Gastrocnemius medialis (tissue), 4 donors: ENCODE results near the gene TRMT10C. TPM values are rescaled to one million over a fixed set of nuclear protein-coding genes. Genes with fewer than 3 reads are reported as not detected.

Experiments used
- ATAC-seq, 2 donors: fragments of 150-250 bp; one replicate each; pipeline ENCODE4 v1.9.1; 2016
- DNase-seq, 2 donors: peaks; one replicate each; pipeline ENCODE4 v3.0.0-alpha.2; 2019
- H3K27ac ChIP-seq, 4 donors: fragments of 200-600 bp; sonication (generic); 1 replicate in 1 of 4; 2 replicates in 3 of 4; pipeline ENCODE4 v1.5.1; 2016 to 2018; ENCODE audit warnings: mild to moderate bottlenecking in 2 of 4, moderate library complexity in 1 of 4
- H3K27me3 ChIP-seq, 3 donors: fragments of 200-600 bp; sonication (generic) in 2 of 3; 1 replicate in 1 of 3; 2 replicates in 2 of 3; pipeline versions ENCODE4 v1.5.1 to v1.6.0; 2016 to 2019; ENCODE audit warnings: mild to moderate bottlenecking in 1 of 3, moderate library complexity in 1 of 3
- H3K36me3 ChIP-seq, 2 donors: fragments of 200-600 bp; sonication (generic) in 1 of 2; one replicate each; pipeline ENCODE4 v1.5.1; 2017 to 2018
- H3K4me1 ChIP-seq, 2 donors: fragments of 200-600 bp; sonication (generic) in 1 of 2; one replicate each; pipeline ENCODE4 v1.5.1; 2016 to 2017; ENCODE audit warnings: mild to moderate bottlenecking in 2 of 2
- H3K4me3 ChIP-seq, 4 donors: fragments of 200-600 bp; sonication (generic) in 3 of 4; 1 replicate in 1 of 4; 2 replicates in 3 of 4; pipeline ENCODE4 v1.5.1; 2016 to 2019; ENCODE audit warnings: mild to moderate bottlenecking in 2 of 4
- H3K9me3 ChIP-seq, 3 donors: fragments of 200-600 bp; sonication (generic) in 2 of 3; 1 replicate in 1 of 3; 2 replicates in 2 of 3; pipeline ENCODE4 v1.5.1; 2016 to 2019
- POLR2A ChIP-seq, 2 donors: fragments of 450-650 bp; IDR thresholded peaks; one replicate each; pipeline ENCODE4 v1.6.1; 2017; ENCODE audit warnings: antibody characterized with exemption in 2 of 2, mild to moderate bottlenecking in 2 of 2, moderate library complexity in 2 of 2
- in situ Hi-C, 4 donors: fragments of 200-750 bp; cut with MboI; loops; one replicate each; pipeline versions ENCODE4 v1.15.0 to v1.8.0; 2017; ENCODE audit warnings: low sequenced_read_pairs in 4 of 4
- intact Hi-C: fragments of 100-400 bp; cut with DNase I; formaldehyde crosslinking; loops from one replicate; pipeline ENCODE4 v1.15.1; 2023; ENCODE audit warnings: low total_unique reads
- total RNA-seq, 4 donors: library from RNA; depleted of rRNA; stranded (reverse); fragments of >200 nt; gene quantifications; one replicate each; pipeline versions ENCODE4 v1.1.0 to v1.2.3, GENCODE V29; 2016
- TF ChIP-seq, protein P1 (sequence below), 5 experiments: fragments of 450-650 bp in 3 of 5; fragments of 200-600 bp in 2 of 5; sonication (generic) in 2 of 5; IDR thresholded peaks in 4 of 5; conservative IDR thresholded peaks in 1 of 5; 1 replicate in 4 of 5; 2 replicates in 1 of 5; pipeline ENCODE4 v1.5.1; 2016 to 2019; ENCODE audit warnings: antibody characterized with exemption in 5 of 5, mild to moderate bottlenecking in 3 of 5, moderate library complexity in 3 of 5

Gene TRMT10C
- total RNA-seq, 4 donors from 2014 or later = 17.9 to 33.2 (median 26.2) TPM

DNA sequence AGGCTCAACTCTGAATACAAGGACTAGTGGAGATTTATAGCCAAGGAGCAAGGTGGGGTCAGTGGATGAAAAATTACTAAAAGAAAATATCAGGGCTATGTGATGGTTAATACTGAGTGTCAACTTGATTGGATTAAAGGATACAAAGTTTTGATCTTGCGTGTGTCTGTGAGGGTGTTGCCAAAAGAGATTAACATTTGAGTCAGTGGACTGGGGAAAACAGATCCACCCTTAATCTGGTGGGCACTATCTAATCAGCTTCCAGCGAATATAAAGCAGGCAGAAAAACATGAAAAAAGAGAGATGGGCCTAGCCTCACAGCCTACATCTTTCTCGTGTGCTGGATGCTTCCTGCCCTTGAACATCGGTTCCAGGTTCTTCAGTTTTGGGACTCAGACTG is 34.2 kb upstream of the TRMT10C start:
- no peak for TF ChIP-seq POLR2A (IDR thresholded peaks at IDR 0.05)
- TF ChIP-seq, protein P1, sequence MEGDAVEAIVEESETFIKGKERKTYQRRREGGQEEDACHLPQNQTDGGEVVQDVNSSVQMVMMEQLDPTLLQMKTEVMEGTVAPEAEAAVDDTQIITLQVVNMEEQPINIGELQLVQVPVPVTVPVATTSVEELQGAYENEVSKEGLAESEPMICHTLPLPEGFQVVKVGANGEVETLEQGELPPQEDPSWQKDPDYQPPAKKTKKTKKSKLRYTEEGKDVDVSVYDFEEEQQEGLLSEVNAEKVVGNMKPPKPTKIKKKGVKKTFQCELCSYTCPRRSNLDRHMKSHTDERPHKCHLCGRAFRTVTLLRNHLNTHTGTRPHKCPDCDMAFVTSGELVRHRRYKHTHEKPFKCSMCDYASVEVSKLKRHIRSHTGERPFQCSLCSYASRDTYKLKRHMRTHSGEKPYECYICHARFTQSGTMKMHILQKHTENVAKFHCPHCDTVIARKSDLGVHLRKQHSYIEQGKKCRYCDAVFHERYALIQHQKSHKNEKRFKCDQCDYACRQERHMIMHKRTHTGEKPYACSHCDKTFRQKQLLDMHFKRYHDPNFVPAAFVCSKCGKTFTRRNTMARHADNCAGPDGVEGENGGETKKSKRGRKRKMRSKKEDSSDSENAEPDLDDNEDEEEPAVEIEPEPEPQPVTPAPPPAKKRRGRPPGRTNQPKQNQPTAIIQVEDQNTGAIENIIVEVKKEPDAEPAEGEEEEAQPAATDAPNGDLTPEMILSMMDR (IDR thresholded peaks at IDR 0.05 in 4 of 5, conservative IDR thresholded peaks at IDR 0.05 in 1 of 5) = no peak
- in situ Hi-C loops = no loop called here

DNA sequence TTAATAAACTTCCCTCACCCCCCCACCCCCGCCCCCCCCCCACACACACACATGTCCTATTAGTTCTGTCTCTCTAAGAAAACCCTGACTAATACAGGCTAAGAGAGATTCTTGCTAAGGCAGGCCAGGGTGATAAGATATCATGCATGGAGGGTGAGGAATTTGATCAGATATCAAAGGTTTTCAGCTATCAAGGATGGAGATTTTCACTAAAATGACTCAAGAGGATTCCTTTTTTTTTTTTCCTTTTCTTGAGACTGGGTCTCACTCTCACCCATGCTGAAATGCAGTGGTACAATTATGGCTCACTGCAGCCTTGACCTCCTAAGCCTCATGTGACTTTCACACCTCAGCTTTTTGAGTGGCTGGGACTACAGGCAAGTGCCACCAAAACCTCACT is 33.8 kb upstream of the TRMT10C start:
- Histone ChIP-seq H3K9me3 (no peaks in the 10 kb centered on the region), H3K4me3 (no peak overlapping the region), H3K4me1 (peaks cover 0 to under 1% of the 10 kb centered on the region in 2 donors), H3K36me3 (no peaks in the 10 kb centered on the region), H3K27me3 (no peaks in the 10 kb centered on the region), H3K27ac (no peak overlapping the region)
- in situ Hi-C loops (no loop called here), intact Hi-C loops (no loop called here)
- ATAC-seq (no peak), DNase-seq (no peak)
- TF ChIP-seq, protein P1 (IDR thresholded peaks at IDR 0.05 in 4 of 5, conservative IDR thresholded peaks at IDR 0.05 in 1 of 5) = no peak
- TF ChIP-seq POLR2A (IDR thresholded peaks at IDR 0.05) = no peak

More for the DNA sequence above, 34.2 kb upstream of the TRMT10C start:
- H3K4me1 ChIP-seq = no peaks in the 10 kb centered on the region
- H3K36me3 ChIP-seq = no peaks in the 10 kb centered on the region
- no peaks in the 10 kb centered on the region for H3K9me3 ChIP-seq
- no peak overlapping the region for H3K4me3 ChIP-seq
- no peak overlapping the region for H3K27ac ChIP-seq
- DNase-seq (no peak), ATAC-seq (no peak)
- intact Hi-C loops = no loop called here
- H3K27me3 ChIP-seq = no peaks in the 10 kb centered on the region

DNA sequence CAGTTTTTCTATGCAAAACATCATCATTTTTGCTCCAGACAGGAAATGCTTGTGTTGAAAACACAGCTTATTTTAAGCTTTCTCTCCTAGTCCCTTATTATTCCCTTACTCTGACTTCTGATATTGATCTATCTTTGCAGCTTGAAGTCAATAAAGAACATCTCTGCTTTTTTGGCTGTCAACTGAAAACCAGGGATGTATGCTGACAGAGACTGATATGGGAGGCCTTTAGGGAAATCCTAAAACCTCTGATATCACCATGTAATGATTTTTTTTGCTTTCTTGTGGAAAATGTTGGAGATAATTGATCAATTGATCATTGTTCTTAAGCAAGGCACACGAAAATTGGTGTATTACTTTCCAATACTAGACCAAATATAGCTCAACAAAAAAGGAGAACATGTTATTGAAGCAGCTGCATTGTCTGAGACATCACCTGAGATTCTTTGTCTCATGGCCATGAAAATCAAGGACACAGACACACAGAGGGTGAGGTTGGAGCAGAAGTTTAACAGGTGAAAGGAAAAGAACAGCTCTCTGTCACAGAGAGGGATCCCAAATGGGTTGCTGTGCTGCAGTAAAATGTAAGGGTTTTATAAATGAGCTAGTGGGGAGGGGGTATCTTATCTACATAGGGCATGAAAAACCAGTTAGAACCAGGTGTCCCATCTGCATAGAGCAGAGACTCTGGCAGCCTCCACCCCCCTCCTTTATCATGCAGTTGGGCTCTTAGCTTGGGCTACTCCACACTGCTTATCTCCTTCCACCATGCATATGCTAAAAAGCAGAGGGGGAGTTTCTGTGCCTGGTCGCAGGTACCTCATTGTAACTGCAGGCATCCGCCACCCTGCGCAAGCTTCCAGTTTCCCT is 31.6 kb upstream of the TRMT10C start:
- H3K4me3 ChIP-seq = no peak overlapping the region
- no peak overlapping the region for H3K27ac ChIP-seq
- TF ChIP-seq, protein P1 (IDR thresholded peaks at IDR 0.05 in 4 of 5, conservative IDR thresholded peaks at IDR 0.05 in 1 of 5) = no peak
- TF ChIP-seq POLR2A (IDR thresholded peaks at IDR 0.05) = no peak
- in situ Hi-C loops = no loop called here
- no peaks in the 10 kb centered on the region for H3K36me3 ChIP-seq
- DNase-seq (no peak), ATAC-seq (no peak)
- no peaks in the 10 kb centered on the region for H3K9me3 ChIP-seq
- peaks cover 0 to 7% of the 10 kb centered on the region in 2 donors for H3K4me1 ChIP-seq
- no peaks in the 10 kb centered on the region for H3K27me3 ChIP-seq
- intact Hi-C loops = no loop called here

DNA sequence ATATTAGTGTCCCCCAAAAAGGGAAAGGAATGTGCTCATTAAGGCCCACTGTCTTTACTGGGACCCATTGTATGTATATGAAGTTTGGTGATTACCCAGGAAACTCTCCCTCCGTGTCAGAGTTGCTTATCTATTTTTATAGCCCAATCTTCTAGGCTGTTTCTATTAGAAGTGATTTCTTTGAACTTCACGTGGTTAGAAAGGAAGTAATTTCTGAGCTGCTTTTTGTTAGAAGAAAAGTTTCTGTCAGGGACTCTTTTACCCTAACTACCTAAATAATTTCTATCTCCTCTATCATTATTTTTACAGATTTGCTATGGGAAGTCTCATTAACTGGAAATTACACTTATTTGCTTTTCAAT is 31.0 kb upstream of the TRMT10C start:
- no peak for DNase-seq
- H3K9me3 ChIP-seq = no peaks in the 10 kb centered on the region
- in situ Hi-C loops = no loop called here
- no peak for TF ChIP-seq POLR2A (IDR thresholded peaks at IDR 0.05)
- TF ChIP-seq, protein P1 (IDR thresholded peaks at IDR 0.05 in 4 of 5, conservative IDR thresholded peaks at IDR 0.05 in 1 of 5) = no peak
- no peak for ATAC-seq
- peaks cover 0 to 7% of the 10 kb centered on the region in 2 donors for H3K4me1 ChIP-seq
- no peaks in the 10 kb centered on the region for H3K27me3 ChIP-seq
- H3K4me3 ChIP-seq = no peak overlapping the region
- no peak overlapping the region for H3K27ac ChIP-seq
- no peaks in the 10 kb centered on the region for H3K36me3 ChIP-seq
- intact Hi-C loops = no loop called here
